ENCODE data around the gene PALM.

GRCh38 chr19:764301-764700 lies 55.6 kb downstream of the PALM start:
- TF ChIP-seq EZH2 (IDR thresholded peaks at IDR 0.05; ENCODE audit: borderline replicate concordance, low read depth, low read length, poor library complexity, severe bottlenecking) (no peak), CTCF (conservative IDR thresholded peaks at IDR 0.05; ENCODE audit: low read depth, low read length) (no peak)
